Measurements from ENCODE around the gene STAT6.

STAT6 gene

DNA sequence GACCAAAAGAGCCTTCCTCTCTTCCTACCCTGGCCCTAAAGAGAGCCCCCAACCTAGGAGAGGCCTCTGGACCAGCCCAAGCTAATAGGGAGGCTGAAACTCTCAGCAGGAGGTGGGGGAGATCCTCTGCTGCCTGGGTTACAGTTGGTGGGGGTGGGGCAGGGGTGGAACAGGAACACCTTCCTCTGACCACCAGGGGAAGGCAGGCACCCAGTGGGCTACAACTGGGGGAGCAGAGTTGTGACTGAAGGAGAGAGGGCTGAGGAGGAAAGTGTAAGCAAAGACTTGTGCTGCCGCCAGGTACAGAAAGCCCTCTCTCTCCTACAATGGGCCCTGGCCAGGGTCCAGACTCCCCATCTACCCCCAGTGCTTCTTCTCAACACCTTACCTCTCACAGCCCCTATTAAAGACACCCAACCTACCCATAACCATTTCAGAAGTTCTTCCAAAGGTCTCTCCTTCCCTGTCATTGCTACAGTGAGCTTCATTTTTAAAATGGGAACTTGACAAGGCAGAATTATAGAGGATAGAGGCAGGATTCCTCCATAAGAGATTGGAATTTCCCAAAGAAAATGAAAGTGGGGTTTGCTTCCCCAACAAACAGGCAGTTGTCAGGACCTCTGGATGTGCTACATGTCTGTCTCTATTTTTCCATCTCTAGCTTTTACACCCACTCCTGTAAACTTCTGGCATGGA is 62.6 kb downstream of the STAT6 start:
- no peak for DNase-seq (ENCODE audit: low spot score)

DNA sequence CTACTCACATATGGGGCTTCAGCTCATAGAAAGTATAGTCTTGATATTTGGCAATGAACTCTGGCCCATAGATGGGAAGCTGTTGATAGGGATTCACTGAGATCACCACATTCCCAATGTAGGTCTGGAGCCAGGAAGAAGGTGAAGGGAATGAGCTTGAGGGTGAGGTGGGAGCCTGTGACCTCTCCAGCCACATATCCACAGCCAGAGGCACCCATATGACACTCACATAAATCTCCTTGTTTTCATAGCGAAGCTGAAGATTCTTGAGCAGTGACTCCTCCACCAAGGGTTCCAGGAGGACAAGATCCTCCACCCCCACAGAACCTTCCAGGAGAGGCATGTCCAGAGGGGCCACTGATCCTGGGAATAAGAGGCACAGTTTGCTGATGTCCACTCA is 63.2 kb downstream of the STAT6 start:
- no peak for DNase-seq (ENCODE audit: low spot score)

DNA sequence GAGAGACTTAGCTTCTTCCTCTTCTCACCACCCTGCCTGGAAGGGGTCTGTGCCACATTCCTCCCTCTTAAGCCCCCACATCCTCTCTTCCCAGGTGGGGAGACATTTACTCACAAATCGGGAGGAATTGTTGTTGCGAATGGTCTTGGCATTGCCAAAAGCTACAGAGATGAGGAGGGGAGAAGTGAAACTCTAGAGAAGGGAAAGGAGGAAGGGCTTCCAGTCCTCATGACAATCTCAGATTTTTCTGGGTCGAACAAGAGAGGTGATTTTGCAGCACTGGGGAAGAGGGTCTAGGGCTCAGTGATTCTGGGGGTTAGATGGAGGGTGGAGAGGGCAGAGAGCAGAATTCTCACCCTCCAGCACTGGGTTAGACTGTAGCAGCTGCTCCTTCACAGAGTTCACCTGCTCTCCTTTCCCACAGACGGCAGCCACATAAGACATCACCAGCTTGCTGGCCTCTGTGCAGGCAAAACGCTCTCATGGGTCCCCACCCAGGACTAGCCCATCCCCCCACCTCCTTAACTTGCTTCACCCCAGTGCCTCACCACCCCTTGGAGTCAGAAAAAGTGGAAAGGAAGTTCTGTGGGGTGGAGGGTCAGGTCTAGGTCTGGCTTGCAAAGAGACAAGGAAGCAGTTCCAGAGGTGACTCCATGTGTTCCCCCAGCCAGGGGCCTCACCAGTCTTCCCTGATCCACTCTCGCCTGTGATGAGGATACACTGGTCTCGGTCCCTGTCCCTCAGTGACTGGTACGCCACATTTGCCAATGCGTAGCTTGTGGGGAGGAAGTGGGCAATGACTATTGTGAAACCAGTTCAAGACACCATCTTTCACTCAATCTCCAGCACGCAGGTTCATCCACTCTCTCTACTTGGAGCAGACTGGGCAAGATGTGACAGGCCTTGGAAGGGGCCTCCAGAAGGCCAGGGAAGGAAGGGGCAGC is 63.9 kb downstream of the STAT6 start:
- peak; percentile 34 for DNase-seq (ENCODE audit: low spot score)

DNA sequence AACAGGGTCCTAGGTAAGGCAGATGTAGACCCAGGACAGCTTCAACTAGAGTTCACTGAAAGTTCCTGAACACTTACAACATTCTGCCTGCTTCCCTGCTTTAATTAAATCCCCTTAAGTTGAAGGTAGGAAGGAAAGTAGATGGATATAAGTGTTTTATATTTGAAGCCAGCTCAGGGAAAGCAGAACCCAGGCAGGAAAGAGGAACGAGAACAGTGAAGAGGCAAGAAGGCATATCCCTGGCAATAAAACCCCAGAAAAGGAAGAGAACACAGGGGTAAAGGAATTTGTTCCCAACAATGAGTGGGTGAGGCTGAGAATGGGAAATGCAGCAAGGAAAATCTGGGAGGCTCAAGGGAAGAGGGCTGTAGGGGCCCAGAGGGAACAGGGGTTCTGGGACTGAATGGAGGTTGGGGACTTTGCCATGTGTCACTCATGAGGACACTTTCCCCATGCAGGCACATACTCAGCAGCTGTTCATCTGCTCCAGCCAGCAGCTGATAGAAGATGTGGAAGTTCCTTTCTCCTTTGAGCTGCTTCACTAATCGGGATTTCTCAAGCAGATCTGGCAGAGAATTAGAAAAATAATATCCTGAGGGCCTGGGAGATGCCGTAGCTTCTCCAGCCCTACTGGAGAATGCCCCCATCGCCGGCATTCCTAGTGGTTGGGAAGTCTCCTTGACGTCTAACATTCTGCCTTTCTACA is 64.9 kb downstream of the STAT6 start:
- no peak for DNase-seq (ENCODE audit: low spot score)

All from CD4-positive, alpha-beta T cell treated with Interleukin-2 at 100 ng/mL for 4 hours (primary cell).